ENCODE measurements around the gene GMDS. TPM values are rescaled to one million over a fixed set of nuclear protein-coding genes. Genes with fewer than 3 reads are reported as not detected.

GMDS gene
- total RNA-seq, 2 donors from 2014 or later = 18.2 to 20.5 TPM

GRCh38 chr6:2190661-2191389 lies 54.6 kb downstream of the GMDS start:
- H3K27me3 Mint-ChIP-seq = peaks cover 6% of the 10 kb centered on the region
- ATAC-seq (no peak), DNase-seq (no peak)
- H3K4me1 Mint-ChIP-seq = peaks cover 8% of the 10 kb centered on the region
- H3K27ac Mint-ChIP-seq = no peak overlapping the region
- no peaks in the 10 kb centered on the region for H3K9me3 ChIP-seq (ENCODE audit: control insufficient read depth, low read length, poor library complexity, severe bottlenecking)
- H3K36me3 Mint-ChIP-seq (ENCODE audit: low read depth) = peaks cover 3% of the 10 kb centered on the region
- no peak overlapping the region for H3K4me3 Mint-ChIP-seq

GRCh38 chr6:2188856-2189384 lies 56.5 kb downstream of the GMDS start:
- DNase-seq (no peak), ATAC-seq (no peak)
- H3K9me3 ChIP-seq (ENCODE audit: control insufficient read depth, low read length, poor library complexity, severe bottlenecking) = no peaks in the 10 kb centered on the region
- Mint-ChIP-seq H3K4me3 (no peak overlapping the region), H3K36me3 (ENCODE audit: low read depth) (peaks cover 3% of the 10 kb centered on the region), H3K4me1 (peaks cover 10% of the 10 kb centered on the region), H3K27ac (no peak overlapping the region), H3K27me3 (peaks cover 6% of the 10 kb centered on the region)

- H3K27ac Mint-ChIP-seq = no peak overlapping the region
- peaks cover 6% of the 10 kb centered on the region for H3K27me3 Mint-ChIP-seq
- DNase-seq (no peak), ATAC-seq (no peak)
- peaks cover 3% of the 10 kb centered on the region for H3K36me3 Mint-ChIP-seq (ENCODE audit: low read depth)
- H3K9me3 ChIP-seq (ENCODE audit: control insufficient read depth, low read length, poor library complexity, severe bottlenecking) = no peaks in the 10 kb centered on the region
- no peak overlapping the region for H3K4me3 Mint-ChIP-seq
- peaks cover 10% of the 10 kb centered on the region for H3K4me1 Mint-ChIP-seq
Measured at GRCh38 chr6:2188397-2188796, 57.0 kb downstream of the GMDS start.

- Mint-ChIP-seq H3K27ac (no peak overlapping the region), H3K4me3 (no peak overlapping the region), H3K27me3 (peaks cover 6% of the 10 kb centered on the region)
Measured at GRCh38 chr6:2187826-2188225, 57.6 kb downstream of the GMDS start.

GRCh38 chr6:2186516-2186915 lies 58.9 kb downstream of the GMDS start:
- DNase-seq (no peak), ATAC-seq (no peak)
- Mint-ChIP-seq H3K27ac (no peak overlapping the region), H3K4me1 (peaks cover 13% of the 10 kb centered on the region), H3K36me3 (ENCODE audit: low read depth) (peaks cover 5% of the 10 kb centered on the region), H3K4me3 (no peak overlapping the region), H3K27me3 (peaks cover 6% of the 10 kb centered on the region)
- H3K9me3 ChIP-seq (ENCODE audit: control insufficient read depth, low read length, poor library complexity, severe bottlenecking) = no peaks in the 10 kb centered on the region

More at GRCh38 chr6:2187826-2188225, 57.6 kb downstream of the GMDS start:
- Mint-ChIP-seq H3K36me3 (ENCODE audit: low read depth) (peaks cover 3% of the 10 kb centered on the region), H3K4me1 (peaks cover 10% of the 10 kb centered on the region)
- ATAC-seq = no peak
- no peaks in the 10 kb centered on the region for H3K9me3 ChIP-seq (ENCODE audit: control insufficient read depth, low read length, poor library complexity, severe bottlenecking)
- DNase-seq = no peak

- peaks cover 6% of the 10 kb centered on the region for H3K27me3 Mint-ChIP-seq
- ATAC-seq (no peak), DNase-seq (no peak)
- peaks cover 8% of the 10 kb centered on the region for H3K36me3 Mint-ChIP-seq (ENCODE audit: low read depth)
- no peak overlapping the region for H3K27ac Mint-ChIP-seq
- no peak overlapping the region for H3K4me3 Mint-ChIP-seq
- H3K4me1 Mint-ChIP-seq = peaks cover 16% of the 10 kb centered on the region
- no peaks in the 10 kb centered on the region for H3K9me3 ChIP-seq (ENCODE audit: control insufficient read depth, low read length, poor library complexity, severe bottlenecking)
Measured at GRCh38 chr6:2185466-2185865, 59.9 kb downstream of the GMDS start.

- no peaks in the 10 kb centered on the region for H3K9me3 ChIP-seq (ENCODE audit: control insufficient read depth, low read length, poor library complexity, severe bottlenecking)
- Mint-ChIP-seq H3K27ac (no peak overlapping the region), H3K4me3 (no peak overlapping the region), H3K36me3 (ENCODE audit: low read depth) (peaks cover 8% of the 10 kb centered on the region), H3K27me3 (peaks cover 6% of the 10 kb centered on the region), H3K4me1 (peaks cover 16% of the 10 kb centered on the region)
- ATAC-seq = no peak
- DNase-seq = no peak
Measured at GRCh38 chr6:2184700-2185455, 60.5 kb downstream of the GMDS start.

GRCh38 chr6:2183752-2184151 lies 61.7 kb downstream of the GMDS start:
- H3K27ac Mint-ChIP-seq = no peak overlapping the region
- H3K27me3 Mint-ChIP-seq = peaks cover under 1% of the 10 kb centered on the region
- peaks cover 11% of the 10 kb centered on the region for H3K4me1 Mint-ChIP-seq
- peaks cover 5% of the 10 kb centered on the region for H3K36me3 Mint-ChIP-seq (ENCODE audit: low read depth)
- no peak overlapping the region for H3K4me3 Mint-ChIP-seq
- no peaks in the 10 kb centered on the region for H3K9me3 ChIP-seq (ENCODE audit: control insufficient read depth, low read length, poor library complexity, severe bottlenecking)
- DNase-seq = no peak
- ATAC-seq = no peak

GRCh38 chr6:2183246-2183645 lies 62.2 kb downstream of the GMDS start:
- peaks cover 5% of the 10 kb centered on the region for H3K36me3 Mint-ChIP-seq (ENCODE audit: low read depth)

GRCh38 chr6:2182251-2182650 lies 63.2 kb downstream of the GMDS start:
- H3K27me3 Mint-ChIP-seq = no peaks in the 10 kb centered on the region
- no peak overlapping the region for H3K27ac Mint-ChIP-seq
- H3K4me3 Mint-ChIP-seq = no peak overlapping the region
- DNase-seq (no peak), ATAC-seq (no peak)
- no peaks in the 10 kb centered on the region for H3K9me3 ChIP-seq (ENCODE audit: control insufficient read depth, low read length, poor library complexity, severe bottlenecking)
- H3K4me1 Mint-ChIP-seq = peaks cover 8% of the 10 kb centered on the region
- H3K36me3 Mint-ChIP-seq (ENCODE audit: low read depth) = peaks cover 5% of the 10 kb centered on the region

More at GRCh38 chr6:2183246-2183645, 62.2 kb downstream of the GMDS start:
- no peaks in the 10 kb centered on the region for H3K9me3 ChIP-seq (ENCODE audit: control insufficient read depth, low read length, poor library complexity, severe bottlenecking)
- no peak overlapping the region for H3K27ac Mint-ChIP-seq
- no peak overlapping the region for H3K4me3 Mint-ChIP-seq
- DNase-seq = no peak
- H3K4me1 Mint-ChIP-seq = peaks cover 8% of the 10 kb centered on the region
- ATAC-seq = no peak
- no peaks in the 10 kb centered on the region for H3K27me3 Mint-ChIP-seq

- DNase-seq (no peak), ATAC-seq (no peak)
- no peaks in the 10 kb centered on the region for H3K27me3 Mint-ChIP-seq
- H3K4me3 Mint-ChIP-seq = no peak overlapping the region
- H3K36me3 Mint-ChIP-seq (ENCODE audit: low read depth) = peaks cover 5% of the 10 kb centered on the region
- no peak overlapping the region for H3K27ac Mint-ChIP-seq
- no peaks in the 10 kb centered on the region for H3K9me3 ChIP-seq (ENCODE audit: control insufficient read depth, low read length, poor library complexity, severe bottlenecking)
- H3K4me1 Mint-ChIP-seq = peaks cover 13% of the 10 kb centered on the region
Measured at GRCh38 chr6:2181567-2181966, 63.8 kb downstream of the GMDS start.

GRCh38 chr6:2179950-2180349 lies 65.5 kb downstream of the GMDS start:
- ATAC-seq = no peak
- no peaks in the 10 kb centered on the region for H3K9me3 ChIP-seq (ENCODE audit: control insufficient read depth, low read length, poor library complexity, severe bottlenecking)
- Mint-ChIP-seq H3K4me3 (no peak overlapping the region), H3K27ac (no peak overlapping the region), H3K36me3 (ENCODE audit: low read depth) (peaks cover 5% of the 10 kb centered on the region), H3K27me3 (no peaks in the 10 kb centered on the region), H3K4me1 (peaks cover 16% of the 10 kb centered on the region)
- no peak for DNase-seq

GRCh38 chr6:2179241-2179640 lies 66.2 kb downstream of the GMDS start:
- DNase-seq (no peak), ATAC-seq (no peak)
- Mint-ChIP-seq H3K36me3 (ENCODE audit: low read depth) (peaks cover 5% of the 10 kb centered on the region), H3K4me3 (no peak overlapping the region), H3K27me3 (no peaks in the 10 kb centered on the region), H3K4me1 (peaks cover 16% of the 10 kb centered on the region), H3K27ac (no peak overlapping the region)
- no peaks in the 10 kb centered on the region for H3K9me3 ChIP-seq (ENCODE audit: control insufficient read depth, low read length, poor library complexity, severe bottlenecking)
